KMS-11 (cell line): ENCODE data around the gene OR5K2.

Experiments used
- H2AFZ ChIP-seq: fragments of 200-600 bp; sonication (generic); 2 replicates; pipeline ENCODE4 v1.6.1; 2016; ENCODE audit warnings: antibody characterized with exemption, mixed run types, low read depth
- H3K27ac ChIP-seq: fragments of 200-600 bp; sonication (generic); 2 replicates; pipeline ENCODE4 v1.6.1; 2016; ENCODE audit warnings: mild to moderate bottlenecking, mixed run types
- H3K27me3 ChIP-seq: fragments of 200-600 bp; sonication (generic); 2 replicates; pipeline ENCODE4 v1.6.1; 2017; ENCODE audit warnings: mild to moderate bottlenecking, low read depth, mixed run types, moderate library complexity; ENCODE audit not compliant: insufficient read depth
- H3K36me3 ChIP-seq: fragments of 200-600 bp; sonication (generic); 2 replicates; pipeline ENCODE4 v1.6.1; 2017; ENCODE audit warnings: mild to moderate bottlenecking, mixed run types; ENCODE audit not compliant: insufficient read depth
- H3K4me1 ChIP-seq: fragments of 200-600 bp; sonication (generic); 2 replicates; pipeline ENCODE4 v1.6.1; 2016; ENCODE audit warnings: mild to moderate bottlenecking, low read depth, mixed run types; ENCODE audit not compliant: poor library complexity, severe bottlenecking
- H3K4me2 ChIP-seq: fragments of 200-600 bp; sonication (generic); 2 replicates; pipeline ENCODE4 v1.7.0; 2016; ENCODE audit warnings: mild to moderate bottlenecking, mixed run types
- H3K4me3 ChIP-seq: fragments of 200-600 bp; sonication (generic); IDR thresholded peaks from 2 replicates; pipeline ENCODE4 v1.6.1; 2017; ENCODE audit warnings: low read depth, low read length, mixed read lengths; ENCODE audit not compliant: insufficient read depth
- H3K79me2 ChIP-seq: fragments of 200-600 bp; sonication (generic); 2 replicates; pipeline ENCODE4 v1.6.1; 2016; ENCODE audit warnings: low read depth, mixed run types; ENCODE audit not compliant: insufficient read depth
- H3K9ac ChIP-seq: fragments of 200-600 bp; sonication (generic); 2 replicates; pipeline ENCODE4 v1.6.1; 2016; ENCODE audit warnings: mild to moderate bottlenecking, mixed run types
- H4K20me1 ChIP-seq: fragments of 200-600 bp; sonication (generic); 2 replicates; pipeline ENCODE4 v1.6.1; 2016; ENCODE audit warnings: mild to moderate bottlenecking, mixed run types; ENCODE audit not compliant: insufficient read depth
- CTCF ChIP-seq: fragments of 200-600 bp; sonication (generic); conservative IDR thresholded peaks from 2 replicates; pipeline ENCODE4 v1.6.1; 2017; ENCODE audit warnings: low read depth, mild to moderate bottlenecking, antibody characterized with exemption, low read length, moderate library complexity, mixed read lengths

The OR5K2 gene

DNA sequence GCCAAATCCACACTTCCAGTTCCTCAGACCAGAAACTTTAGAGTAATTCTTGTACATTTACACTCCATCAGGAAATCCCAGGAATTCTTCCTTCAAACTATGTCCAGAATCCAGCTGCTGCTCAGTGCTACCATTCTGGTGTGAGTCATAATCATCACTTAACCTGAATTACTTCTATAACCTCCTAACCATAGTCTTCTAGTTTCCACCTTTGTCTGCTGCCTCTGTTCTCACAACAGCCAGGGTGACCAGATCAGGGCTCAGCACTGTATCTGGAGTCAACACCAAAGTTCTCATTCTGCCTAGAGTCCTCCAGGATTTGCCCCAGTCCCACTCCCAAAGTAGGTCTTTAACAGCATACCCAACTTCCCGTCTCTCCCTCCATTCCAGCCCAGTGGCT is 21.9 kb downstream of the OR5K2 start:
- no peak overlapping the region for H3K27ac ChIP-seq
- peaks cover 16% of the 10 kb centered on the region; the same call in 1 of the 2 replicates for H3K36me3 ChIP-seq
- H3K4me3 ChIP-seq: no peak overlapping the region
- H4K20me1 ChIP-seq: no peaks in the 10 kb centered on the region
- no peaks in the 10 kb centered on the region for H3K27me3 ChIP-seq
- H3K4me2 ChIP-seq: peak overlapping the region; percentile 77; the same call in 1 of the 2 replicates
- no peak for TF ChIP-seq CTCF
- no peak overlapping the region for H3K9ac ChIP-seq
- peaks cover 77% of the 10 kb centered on the region for H3K4me1 ChIP-seq
- peaks cover 43% of the 10 kb centered on the region for H3K79me2 ChIP-seq
- no peak overlapping the region for H2AFZ ChIP-seq

DNA sequence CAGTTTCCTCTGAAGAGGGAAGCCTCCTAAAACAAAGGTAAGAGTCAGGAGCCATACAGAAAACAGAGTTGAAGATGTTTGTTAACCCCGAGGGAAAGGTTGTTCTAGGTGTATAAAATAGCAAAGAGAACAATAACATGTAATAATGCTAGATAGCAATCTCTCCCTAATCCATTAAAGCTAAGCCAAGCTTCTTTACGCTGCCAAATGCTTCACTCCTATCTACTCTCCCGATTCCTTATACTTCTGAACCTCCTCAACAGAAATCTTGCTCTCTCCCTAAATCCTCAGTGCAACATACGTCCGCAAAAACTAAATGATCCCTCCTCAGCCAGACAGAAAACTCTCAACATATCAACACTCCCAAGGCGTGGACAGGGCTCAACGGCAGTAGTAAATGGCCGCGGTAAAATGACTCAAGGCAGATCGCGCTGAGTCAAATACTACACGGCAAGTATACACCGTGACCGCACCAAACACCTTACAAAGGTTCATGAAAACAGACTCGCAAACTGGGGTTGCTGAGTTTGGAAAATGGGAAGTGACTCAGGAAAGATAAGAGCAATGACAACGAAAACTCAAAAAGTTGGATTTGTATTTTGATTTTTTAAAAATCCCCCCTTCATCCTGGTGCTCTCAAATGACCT is 24.5 kb downstream of the OR5K2 start:
- H3K27me3 ChIP-seq: no peaks in the 10 kb centered on the region
- H3K79me2 ChIP-seq: peaks cover 43% of the 10 kb centered on the region
- no peak for TF ChIP-seq CTCF
- H3K4me1 ChIP-seq: peaks cover 84% of the 10 kb centered on the region
- peaks cover 16% of the 10 kb centered on the region; the same call in 1 of the 2 replicates for H3K36me3 ChIP-seq
- H3K27ac ChIP-seq: peak overlapping the region; percentile 71
- peak overlapping the region; percentile 44; the same call in 1 of the 2 replicates for H2AFZ ChIP-seq
- H4K20me1 ChIP-seq: no peaks in the 10 kb centered on the region
- H3K4me2 ChIP-seq: peak overlapping the region; percentile 77
- peak overlapping the region; percentile 84 for H3K9ac ChIP-seq
- peak overlapping the region; percentile 78 for H3K4me3 ChIP-seq

DNA sequence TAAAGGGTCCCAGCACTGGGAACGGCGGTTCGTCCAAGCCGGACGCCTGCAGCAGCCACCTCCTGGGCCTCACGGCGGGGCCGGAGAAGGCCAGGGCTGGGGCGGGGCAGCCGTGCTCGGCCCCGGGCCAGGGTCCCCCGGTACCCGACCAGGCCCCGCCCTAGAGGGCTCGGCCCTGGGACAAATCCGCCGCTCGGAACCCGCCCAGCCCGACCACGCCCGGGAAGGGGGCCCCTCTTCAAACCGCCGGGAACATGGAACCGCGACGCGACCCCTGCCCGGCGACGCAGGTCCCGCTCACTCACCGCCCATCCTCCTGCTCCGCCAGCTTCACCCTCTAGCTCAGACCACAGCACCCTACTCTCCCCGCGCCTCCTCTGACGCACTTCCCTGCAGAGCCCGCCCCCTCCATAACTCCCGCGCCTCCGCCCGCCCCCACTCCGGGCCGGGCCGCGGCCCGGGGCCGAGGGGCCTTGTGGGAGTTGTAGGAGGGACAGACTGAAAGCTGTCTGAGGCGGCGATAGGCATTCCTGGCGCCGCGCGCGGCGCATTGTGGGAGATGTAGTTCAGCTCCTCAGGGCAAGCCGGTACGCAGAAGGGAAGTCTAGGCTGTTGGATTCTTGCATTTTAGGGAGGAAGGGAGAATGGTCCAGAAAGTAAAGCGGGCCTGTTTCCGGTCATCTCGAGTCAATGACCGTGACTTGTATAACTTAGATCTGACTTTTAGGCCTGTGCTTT is 25.2 kb downstream of the OR5K2 start, which contains the start of gene CLDND1:
Gene CLDND1, minus strand, starts transcription at position 359 of the 738 bp plus-strand sequence. CDS start 1,478 bp downstream, outside the sequence.
- Histone ChIP-seq H3K4me1 (peaks cover 85% of the 10 kb centered on the region), H3K79me2 (peaks cover 41% of the 10 kb centered on the region), H3K27ac (peak within 1 kb of the TSS; percentile 71), H3K4me2 (peak within 1 kb of the TSS; percentile 77), H3K9ac (peak within 1 kb of the TSS; percentile 84), H2AFZ (peak within 1 kb of the TSS; percentile 44; the same call in 1 of the 2 replicates), H3K4me3 (peak within 1 kb of the TSS; percentile 78), H3K27me3 (no peaks in the 10 kb centered on the region), H4K20me1 (no peaks in the 10 kb centered on the region), H3K36me3 (peaks cover 16% of the 10 kb centered on the region; the same call in 1 of the 2 replicates)
- no peak for TF ChIP-seq CTCF

GRCh38 chr3:98525494-98525893 is 28.0 kb downstream of the OR5K2 start:
- Histone ChIP-seq H2AFZ (peak overlapping the region; percentile 23; the same call in 1 of the 2 replicates), H3K4me1 (peaks cover 77% of the 10 kb centered on the region), H3K9ac (peak overlapping the region; percentile 12; the same call in 1 of the 2 replicates), H4K20me1 (no peaks in the 10 kb centered on the region), H3K79me2 (peaks cover 20% of the 10 kb centered on the region), H3K27ac (peak overlapping the region; percentile 36; the same call in 1 of the 2 replicates), H3K27me3 (no peaks in the 10 kb centered on the region), H3K36me3 (no peaks in the 10 kb centered on the region), H3K4me2 (peak overlapping the region; percentile 54), H3K4me3 (no peak overlapping the region)
- TF ChIP-seq CTCF: no peak
